C1 segment of cervical spinal cord (tissue), 14 donors: ENCODE results near the gene CA10.

Experiments
- DNase-seq, 14 donors: peaks; one replicate each; lab custom pipeline; 2025; lab: John Stamatoyannopoulos, UW

Gene CA10

DNA sequence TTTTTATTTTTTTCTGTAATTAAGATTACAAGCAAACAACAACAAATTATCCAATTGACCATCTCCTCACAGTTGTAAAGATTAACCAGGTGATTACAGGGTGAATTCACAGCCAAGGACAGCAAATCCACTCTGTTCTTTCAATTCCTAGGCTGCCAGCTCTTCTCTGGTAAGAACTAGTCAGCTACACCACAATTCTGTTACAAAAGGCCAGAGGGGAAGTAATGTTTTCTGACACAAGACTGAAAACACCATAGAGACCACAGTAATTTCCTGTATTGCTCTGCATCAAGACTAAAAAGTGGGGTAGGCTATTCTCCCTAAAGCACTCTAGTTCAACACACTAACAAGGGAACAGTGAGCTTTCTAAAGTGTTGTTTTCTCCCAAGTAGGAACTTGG is 10.6 kb downstream of the CA10 start:
- peak in 1 of 14 donors; percentile 36 for DNase-seq

DNA sequence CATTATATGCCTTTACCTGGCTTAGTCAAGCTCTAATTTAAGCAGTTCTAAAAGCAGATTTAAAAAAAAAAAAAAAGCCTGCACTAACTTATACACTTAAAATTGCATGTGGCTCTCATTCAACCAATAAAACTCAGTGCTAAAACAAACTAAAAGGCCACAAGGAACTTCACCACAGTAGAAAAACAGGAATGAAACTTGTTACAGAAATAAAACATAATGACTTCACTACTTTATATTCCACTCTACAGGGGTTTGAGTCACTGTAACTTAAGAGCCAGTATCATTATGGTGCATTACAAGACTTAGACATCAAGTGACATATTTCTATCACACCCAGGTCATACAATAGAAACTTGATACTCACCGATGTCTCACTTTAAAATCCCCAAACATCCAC is 11.1 kb downstream of the CA10 start:
- no peak for DNase-seq

DNA sequence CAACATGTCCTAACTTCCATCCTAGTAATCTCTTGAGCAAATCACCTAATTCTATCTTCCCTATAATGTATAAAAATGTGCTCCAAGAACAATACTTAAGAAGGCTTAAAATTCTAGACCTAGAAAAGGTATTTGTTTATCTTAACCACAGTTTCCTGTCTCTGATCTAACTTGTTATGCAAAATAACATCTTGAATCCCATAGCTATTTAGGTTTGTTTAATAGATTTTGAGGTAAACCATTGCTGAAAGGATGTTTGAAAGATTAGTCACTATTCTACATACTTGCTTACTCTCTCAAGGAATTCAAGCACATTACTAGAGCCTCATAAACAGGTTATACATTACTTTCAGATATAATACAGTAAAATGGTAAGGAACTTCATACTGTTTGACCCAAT is 13.0 kb downstream of the CA10 start:
- no peak for DNase-seq

DNA sequence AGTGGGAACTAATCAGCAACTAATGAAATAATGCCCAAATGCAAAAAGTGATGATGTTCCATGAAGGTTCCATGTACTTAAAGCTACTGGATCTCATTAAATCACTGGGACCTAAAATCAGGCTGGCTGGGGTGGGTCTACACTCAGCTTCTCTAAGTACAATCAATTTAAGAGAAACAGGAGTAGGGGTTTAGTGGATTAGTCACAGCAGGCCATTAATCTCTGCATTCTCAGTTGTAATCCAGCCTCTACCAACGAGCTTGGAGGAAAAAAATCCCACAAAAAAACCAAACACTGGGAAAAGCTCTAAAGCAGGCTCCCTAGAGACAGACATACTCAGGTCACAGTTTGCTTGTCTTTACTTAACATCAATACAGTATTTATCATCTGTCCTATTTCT is 15.0 kb downstream of the CA10 start:
- DNase-seq: no peak

DNA sequence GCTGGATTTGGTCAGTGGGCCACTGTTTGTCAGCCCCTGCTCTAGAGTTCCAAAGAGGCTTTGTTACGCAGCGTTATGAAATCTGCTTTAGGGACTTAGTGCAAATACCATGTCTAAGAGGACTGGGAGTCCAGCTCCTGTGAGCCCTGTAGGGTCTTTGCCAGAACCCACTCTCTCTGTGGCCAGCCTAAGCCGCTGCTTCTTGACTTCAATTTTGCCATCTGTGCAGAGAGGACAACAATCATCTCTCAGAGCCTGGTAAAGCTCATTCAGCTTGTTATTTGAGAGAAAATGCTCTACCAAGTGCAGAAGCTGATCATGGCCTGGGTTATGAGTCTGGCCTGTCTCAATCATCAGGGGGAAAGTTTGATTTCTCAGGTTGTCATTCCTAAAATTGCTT is 17.9 kb downstream of the CA10 start:
- peak in 1 of 14 donors; percentile 55 for DNase-seq

DNA sequence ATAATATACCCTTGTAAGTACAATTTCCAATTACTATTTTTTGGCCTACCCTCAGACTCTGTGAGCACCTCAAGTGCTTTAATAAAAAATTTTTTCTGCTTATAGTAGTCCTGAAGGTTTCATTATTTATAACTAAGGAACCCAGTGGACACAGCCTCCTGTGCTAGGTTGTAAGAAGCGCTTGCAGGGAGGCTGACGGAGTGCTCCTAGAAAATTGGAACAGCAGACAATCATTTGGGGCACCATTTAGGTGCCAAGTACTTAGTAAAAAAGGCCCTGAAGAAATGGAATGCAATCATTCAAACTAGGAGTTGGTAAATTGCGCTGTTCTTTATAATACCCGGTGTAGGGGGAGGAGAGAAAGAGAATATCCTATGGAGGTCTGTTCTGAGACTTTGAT is 19.8 kb downstream of the CA10 start:
- peak in 1 of 14 donors; percentile 38 for DNase-seq

DNA sequence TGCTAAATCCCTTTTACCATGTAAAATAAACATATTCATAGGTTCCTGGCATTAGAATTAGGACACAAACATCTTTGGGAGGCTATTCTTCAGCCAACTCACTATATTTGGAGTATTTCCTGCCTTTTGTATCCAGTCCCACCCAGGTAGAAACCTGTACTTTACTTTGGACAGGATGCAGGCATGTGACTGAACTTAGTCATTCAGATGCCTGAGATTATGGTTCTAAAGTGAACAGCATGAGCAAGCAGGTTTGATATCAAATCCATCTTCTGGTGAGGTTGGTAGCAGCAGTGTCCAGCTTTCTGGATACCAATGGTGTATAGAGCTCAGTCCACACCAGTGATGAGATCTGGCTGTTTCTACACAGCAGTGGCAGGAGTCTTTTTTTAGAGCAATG is 20.2 kb downstream of the CA10 start:
- no peak for DNase-seq

DNA sequence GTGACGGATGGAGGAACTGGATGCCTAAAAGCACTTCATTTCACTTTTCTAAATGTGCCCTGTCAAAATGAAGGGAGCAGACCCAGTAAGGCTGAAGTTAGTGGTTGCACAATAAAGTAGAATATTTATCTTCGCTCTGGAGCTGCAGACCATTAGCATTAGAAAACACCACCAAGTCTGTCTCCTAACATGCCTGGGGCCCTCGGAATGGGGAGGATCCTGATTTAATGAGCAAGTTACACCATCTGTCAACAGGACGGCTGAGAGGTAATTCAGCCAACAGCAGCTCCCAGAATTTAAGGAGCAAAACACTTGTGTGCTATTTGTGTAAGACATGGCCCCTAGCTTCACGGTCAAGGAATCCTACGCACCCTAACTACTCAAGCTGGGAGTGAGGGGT is 22.3 kb downstream of the CA10 start:
- peak in 1 of 14 donors; percentile 85 for DNase-seq

DNA sequence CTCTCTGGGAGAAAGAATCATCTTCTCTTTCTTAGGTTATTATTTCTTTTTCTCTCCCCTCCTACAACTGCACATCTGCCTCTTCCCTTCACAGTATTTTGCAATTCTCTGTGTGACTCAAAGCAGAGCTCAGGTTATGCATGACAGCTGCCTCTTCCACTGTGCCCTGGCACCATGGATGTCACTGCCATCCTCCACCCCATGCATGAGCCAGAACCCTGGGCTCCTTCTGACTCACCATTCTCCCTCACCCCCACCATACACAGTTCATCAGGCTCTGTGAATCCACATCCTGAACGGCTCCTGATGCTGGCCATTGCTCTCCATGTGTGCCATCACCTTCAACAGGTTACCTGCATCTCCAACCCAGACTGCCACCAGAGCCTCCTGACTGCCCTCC is 23.9 kb downstream of the CA10 start:
- DNase-seq: peak in 1 of 14 donors; percentile 69

DNA sequence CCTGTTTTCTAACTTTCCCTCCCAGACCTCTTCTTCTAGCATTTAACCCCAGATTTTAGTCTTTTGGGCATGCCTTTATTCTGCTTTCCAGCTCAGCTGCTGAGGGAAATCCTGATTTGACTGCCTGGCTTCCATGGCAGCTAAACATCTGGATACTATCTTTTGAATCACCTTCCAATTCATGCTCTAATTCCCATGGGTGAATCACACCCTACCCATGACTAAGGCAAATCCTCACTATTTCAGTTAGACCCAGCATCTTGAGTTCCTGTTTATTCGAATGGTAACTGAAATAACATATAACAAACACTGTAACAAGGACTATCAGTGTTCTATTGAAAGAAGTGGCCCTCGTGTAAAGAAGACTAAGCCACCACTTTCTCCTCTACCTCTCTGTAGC is 29.8 kb downstream of the CA10 start:
- no peak for DNase-seq

DNA sequence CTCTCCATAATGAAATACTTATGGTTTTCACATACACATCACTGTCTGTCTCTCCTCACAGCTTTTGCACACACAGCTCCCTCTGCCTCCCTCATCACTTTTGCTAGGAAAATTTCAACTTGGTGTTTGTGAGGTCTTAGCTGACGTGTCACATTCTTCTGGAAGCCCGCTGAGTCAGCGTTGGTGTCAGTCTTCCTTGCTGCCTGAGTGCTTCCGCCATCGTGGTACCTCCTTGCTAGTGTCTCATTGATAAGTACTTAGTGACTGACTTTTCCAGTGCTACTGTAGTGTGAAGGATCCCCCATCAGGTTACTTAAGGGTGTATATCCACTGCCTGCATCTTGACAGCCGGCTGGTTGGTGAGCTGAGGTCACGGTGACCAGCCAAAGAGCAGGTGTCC is 33.5 kb downstream of the CA10 start:
- no peak for DNase-seq

DNA sequence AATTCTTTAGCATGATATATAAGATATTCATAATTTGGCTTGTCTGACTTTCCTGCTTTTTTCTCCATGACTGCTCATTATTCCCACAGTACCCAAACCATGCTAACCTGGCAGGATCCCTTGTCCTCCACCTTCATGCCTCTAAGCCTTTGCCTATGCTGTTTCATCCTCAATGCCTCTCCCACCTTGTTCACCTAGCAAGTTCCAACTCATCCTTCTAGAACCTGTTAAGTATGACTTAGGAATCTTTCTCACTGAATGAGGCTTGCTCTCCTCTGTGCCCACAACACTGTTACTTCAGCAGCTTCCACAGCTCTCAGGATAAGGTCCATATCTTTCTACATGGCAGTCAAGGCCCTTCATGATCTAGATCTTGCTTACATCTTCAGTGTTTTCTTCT is 34.0 kb downstream of the CA10 start:
- no peak for DNase-seq

DNA sequence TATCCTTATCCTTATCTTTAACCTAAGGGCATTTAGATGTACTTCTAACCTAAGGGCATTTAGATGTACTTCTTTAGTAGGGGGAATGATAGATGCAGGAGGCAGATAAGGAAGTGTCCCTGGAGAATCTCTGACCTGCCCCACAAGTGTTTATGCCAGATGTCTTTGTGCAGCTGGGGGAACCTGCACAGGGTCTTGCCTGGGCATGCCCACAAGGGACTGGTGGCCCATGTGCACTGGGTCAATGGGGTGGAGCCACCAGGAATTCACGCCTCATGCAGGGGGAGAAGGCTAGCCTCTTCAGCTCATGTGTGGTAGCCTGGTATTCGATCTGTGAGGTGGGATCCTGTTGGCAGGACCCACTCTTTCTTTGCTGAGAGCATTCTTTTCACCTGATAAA is 38.0 kb downstream of the CA10 start:
- DNase-seq: no peak

DNA sequence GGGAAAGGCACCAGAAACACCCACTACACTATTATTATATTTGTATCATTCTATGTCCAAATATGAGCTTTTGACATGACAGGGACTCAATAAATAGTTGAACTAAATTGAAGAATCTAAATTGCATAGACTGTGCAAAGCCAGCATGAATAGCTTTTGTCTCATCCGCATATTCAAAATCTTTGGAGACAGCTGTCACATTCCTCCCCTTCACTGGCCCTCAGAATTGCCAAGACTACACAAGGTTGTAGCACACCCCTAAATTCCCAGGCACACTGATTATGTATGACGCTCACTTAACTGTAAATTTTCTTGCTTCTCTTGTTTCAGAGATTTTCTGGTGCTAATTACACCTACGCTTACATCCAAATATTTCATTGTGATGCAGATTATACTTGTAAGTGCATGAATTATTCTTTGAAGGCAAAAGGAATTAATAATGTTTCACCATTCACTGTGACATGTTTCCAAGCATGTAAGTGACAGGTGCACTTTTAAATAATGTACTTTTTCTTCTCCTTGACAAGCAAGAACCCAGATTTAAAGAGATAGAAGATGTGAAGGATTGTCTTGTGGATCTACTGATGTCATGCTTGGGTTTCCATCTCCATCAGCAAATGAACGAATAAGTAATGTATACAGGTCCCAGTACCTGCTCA is 47.5 kb downstream of the CA10 start:
- no peak for DNase-seq

DNA sequence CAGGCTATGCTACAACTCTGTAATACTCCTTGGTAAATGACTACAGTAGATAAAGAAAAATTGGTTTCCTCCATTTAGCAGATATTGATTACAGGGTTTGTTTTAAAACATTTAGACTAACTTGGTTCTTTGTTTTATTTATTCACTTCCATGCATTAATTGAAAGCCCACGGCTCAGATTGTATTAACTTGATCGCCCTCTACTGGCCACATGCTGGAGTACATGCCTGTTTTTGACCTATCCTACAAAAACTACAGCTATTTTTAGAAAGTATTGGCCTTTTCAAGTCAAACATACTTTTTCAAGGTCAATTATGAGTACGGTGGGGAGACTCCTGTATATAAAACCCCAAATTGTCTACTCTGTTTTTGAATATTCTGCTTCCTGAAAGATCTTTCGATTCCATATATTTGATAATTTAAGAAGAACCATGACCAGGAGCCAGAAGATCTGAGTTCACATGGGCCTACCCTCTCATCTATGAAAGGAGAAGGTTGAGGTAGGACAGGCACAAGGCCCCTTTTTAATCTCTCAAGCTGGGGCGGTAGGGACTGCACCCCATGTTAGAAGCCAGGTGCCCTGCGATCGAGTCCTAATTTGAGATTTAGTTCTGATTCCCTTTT is 51.8 kb downstream of the CA10 start:
- peak in 6 of 14 donors; percentile 0 to 46 (median 9) for DNase-seq

DNA sequence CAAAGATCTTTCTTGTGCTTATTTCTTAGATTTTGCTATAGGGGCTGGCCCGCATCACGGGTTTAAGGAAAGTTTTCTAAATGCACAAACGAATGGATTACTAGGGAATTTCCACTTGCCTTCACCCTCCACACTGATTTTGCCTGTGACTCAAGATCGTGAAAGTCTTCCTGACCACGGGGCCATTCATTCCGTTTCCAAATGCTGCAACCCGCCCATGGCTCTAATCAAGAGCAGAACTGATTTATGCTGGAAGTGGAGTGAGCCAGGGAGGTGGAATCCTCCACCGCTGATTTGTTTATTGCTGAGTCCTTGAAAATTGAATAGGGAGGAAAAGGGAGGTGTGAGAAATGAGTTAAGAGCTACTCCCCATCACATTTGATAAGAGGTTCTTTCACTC is 52.4 kb downstream of the CA10 start:
- DNase-seq: no peak

DNA sequence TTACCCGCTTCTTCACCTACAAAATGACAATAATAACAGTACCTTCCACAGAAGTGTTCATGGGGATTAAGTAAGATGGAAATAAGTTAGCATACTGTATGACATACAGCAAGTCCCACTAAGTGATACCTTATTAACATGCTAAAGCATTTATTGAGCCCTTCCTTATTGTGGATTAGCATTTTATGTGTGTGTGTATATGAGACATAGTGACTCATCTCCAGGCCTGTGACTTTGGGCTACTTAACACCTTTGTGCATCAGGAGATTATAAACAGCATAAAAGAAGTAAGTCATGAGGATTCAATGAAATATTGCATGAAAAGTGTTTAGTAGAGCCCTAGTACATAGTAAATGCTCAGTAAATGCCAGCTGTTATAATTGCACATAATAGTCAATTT is 52.9 kb downstream of the CA10 start:
- no peak for DNase-seq

DNA sequence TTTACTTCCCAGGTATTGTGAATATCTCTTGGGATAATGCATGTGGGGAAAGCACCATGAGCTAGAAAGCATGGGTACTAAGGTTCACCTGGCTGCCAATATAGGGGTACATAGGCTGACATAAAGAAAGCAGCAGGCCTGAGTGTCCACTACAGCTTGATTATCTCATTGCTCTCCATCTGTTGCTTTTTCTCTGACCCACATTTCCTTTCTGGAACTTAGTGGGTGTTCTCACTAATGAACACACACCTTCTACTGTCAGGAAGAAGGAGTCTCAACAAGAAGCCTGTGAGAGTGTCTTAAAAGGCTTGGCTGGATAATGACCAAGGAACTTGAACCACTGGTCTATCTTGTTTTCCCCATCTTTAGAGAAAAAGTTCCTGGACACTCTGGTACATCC is 62.5 kb downstream of the CA10 start:
- DNase-seq: peak in 1 of 14 donors; percentile 86

DNA sequence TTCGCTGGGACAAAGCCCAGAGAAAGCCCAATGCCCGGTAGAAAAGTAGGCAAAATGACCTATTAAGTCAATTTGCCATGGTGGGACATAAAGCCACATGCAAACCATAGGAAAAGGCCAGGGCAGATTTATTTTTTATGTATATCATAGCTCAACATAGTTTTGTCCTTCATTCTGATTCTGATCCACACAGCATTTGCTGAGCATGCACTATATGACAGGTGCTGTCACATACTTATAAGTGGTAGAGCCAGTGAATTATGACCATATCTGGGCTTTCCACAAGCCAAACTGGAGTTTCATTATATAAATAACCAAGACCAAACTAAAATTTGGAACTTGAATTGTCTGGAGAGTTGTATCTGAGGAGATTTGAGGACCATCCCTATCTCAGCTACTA is 74.3 kb downstream of the CA10 start:
- DNase-seq: no peak

DNA sequence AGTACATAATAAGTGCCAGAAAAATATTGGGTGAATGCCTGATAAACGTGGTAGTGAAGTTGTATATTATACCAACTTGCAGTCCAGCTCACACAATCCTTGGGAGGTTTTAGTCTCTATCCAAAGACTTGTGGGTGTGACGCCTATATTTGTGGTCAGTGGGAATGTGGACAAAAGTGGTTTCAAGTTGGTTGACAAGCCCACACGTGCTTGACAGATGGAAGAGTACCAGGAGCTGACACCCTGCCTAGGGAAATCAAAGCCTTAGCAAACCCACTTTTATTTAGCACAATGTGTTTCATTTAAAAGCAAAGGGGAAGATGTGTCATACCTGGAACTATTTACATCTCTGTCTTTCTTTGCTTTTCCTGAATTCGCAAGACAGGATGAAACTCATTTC is 79.0 kb downstream of the CA10 start:
- no peak for DNase-seq

DNA sequence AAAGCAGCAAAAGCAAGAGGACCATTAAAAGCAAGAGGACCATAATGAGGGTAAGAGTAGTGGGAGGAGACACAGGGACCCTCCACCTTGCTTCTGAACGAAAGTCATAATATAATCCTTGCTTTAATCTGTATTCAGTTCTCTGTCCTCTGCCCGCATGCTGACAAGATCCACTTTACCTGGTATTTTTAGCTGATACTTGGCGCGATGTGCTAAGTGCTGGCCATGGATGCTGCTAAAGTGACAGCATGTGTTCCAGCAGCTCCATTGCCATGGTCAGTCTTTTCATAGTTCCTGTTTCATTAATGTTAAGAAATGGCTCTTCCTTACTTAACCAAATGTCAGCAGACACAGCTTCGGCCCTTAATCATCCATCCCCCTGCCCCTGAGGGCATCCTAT is 86.8 kb downstream of the CA10 start:
- DNase-seq: peak in 2 of 14 donors; percentile 13 to 89

DNA sequence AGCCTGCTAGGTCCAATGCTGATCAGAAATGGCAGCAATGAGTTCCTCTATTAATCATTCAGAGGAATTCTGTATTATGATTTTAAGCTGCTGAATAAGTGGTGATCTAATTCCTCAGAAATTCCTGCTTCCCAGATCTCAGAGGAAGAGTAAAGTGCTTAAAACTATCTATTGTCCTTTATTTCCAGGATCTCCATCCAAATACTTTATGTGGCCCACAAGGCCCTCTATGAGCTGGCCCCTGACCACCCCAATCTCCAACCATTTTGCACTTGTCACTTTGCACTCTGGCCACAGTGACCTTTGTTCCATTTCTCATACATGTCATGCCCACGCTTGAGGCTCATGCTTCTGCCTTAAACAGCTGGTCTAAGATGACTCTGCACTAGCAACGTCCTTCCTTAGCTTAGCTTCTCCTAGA is 93.7 kb downstream of the CA10 start:
- no peak for DNase-seq

DNA sequence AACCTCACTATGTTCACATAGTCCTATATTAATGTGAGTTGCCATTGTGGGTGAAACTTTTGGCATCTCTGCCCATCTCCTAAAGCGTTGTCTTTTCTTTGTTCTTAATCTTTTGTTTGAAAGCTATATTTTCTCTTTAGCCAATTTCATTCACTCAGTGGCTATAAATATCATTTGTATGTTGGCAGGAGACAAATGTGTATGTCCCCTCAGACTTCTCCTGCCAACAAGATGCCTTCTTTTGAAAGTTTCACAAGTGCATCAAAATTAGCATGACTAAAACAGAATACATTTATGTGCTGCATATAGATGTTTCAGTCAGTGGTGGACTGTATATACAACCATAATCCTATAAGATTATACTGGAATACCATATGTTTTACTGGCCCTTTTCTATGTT is 109.0 kb downstream of the CA10 start:
- no peak for DNase-seq

DNA sequence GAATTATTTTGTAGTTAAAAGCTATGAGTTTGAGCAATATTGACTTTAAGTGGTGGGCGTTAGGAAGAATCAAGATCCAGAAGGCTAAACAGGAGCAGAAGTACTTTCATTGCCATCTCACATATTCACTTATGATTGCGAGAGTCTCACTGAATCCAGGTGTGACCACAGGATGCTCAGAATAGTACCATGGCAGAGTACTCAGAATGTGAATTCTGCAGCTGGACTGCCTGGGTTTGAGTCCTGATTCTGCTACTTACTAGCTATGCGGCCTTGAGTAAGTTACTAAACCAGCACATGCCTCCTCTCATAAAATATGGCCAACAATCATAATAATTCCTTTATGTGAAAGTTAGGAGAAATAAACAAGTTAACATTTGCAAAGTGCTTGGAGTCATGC is 109.5 kb downstream of the CA10 start:
- DNase-seq: no peak
